ENCODE measurements around the gene HOXD10. TPM values are rescaled to one million over a fixed set of nuclear protein-coding genes. Genes with fewer than 3 reads are reported as not detected.

The HOXD10 gene
- total RNA-seq, 1 donor from 2014 or later: not detected

DNA sequence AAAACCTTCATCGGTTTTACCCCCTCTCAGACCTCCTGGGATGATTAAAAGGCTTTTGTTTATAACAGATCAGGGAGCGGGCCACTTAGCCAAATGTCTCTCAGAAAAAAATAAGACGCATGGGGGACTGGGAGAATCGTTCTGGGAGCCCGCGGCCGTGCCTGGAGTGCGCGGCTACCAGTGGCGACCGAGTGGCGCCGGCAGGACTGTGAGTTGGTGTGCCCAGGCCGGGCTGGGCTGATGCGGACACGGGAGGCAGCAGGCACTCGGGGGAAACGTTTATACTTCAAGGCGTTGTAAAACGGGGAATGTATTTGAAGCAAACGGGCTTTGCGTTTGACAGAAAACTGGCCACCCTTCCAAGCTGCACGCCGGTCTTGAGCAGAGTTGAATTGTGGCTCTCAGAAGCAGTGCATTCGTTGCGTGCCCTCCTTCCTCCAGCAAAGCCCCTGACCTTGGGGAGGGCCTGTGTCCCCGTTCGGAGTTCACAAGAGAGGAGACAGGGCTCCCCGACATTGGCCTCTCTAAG, 4.7 kb upstream of the HOXD10 start:
- no peak overlapping the region for H3K4me3 Mint-ChIP-seq
- no peaks in the 10 kb centered on the region for H3K36me3 Mint-ChIP-seq (ENCODE audit: low read depth)
- ChIA-PET CTCF (no interaction called here), POLR2A (no interaction called here)
- DNase-seq (no peak), ATAC-seq (ENCODE audit: low read depth) (no peak)
- peaks cover 66% of the 10 kb centered on the region for H3K27me3 Mint-ChIP-seq
- no peak for TF ChIP-seq CTCF (IDR thresholded peaks at IDR 0.05)
- intact Hi-C loops (cut with micrococcal nuclease): loop anchor here (2.0 kb wide), 1 partner anchor 27 kb away; no protein-coding TSS in a partner anchor
- H3K9me3 Mint-ChIP-seq: no peaks in the 10 kb centered on the region
- no peak overlapping the region for H3K27ac Mint-ChIP-seq
- H3K4me1 Mint-ChIP-seq: peaks cover 7% of the 10 kb centered on the region

DNA sequence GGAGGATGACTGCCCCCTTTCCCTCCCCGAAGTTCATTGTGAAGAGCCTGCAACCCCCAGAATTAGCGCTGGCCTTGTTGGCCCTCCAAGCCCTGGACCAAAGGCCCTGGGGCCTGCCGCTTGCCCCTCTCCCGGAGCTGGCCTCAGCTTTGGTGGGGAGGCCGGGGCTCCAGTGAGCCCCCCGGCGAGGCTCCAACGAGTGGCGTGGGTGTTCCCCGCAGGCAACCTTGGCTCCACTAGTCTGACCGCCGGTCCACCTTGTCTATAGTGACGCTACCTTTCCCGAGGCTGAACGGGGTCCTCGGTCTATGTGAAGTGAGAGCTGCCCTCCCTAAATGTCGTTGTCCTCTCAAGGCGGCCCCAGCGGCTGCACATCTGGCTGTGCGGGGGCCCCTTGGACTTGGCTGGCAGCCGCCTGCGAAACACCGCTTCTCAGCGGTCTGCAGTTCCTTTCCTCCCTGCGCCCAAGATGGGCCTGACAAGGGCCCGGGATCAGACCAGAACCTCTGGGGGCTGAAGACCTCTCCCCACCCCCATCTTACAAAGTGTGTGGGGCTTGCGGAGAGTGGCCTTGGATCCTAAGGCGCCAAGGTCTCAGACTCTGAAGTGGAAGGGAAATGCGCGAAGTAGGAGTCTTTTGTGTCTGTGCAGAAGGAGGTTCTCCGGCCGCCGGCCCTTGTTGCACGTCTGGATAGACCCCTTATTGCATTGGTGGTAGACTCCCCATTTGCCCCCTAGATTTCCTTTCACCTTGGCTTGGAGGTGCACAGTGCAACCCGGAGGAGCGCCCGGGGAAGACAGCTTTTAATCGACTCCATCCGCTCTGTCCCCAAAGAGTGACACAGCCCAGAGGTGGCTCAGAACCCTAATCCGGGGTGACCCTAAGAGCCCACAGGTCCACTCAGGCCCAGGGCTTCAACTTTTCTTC, 3.9 kb upstream of the HOXD10 start:
- Mint-ChIP-seq H3K36me3 (ENCODE audit: low read depth) (no peaks in the 10 kb centered on the region), H3K4me3 (no peak overlapping the region), H3K27ac (no peak overlapping the region), H3K9me3 (no peaks in the 10 kb centered on the region), H3K27me3 (peaks cover 67% of the 10 kb centered on the region), H3K4me1 (peaks cover 4% of the 10 kb centered on the region)
- no peak for DNase-seq
- no peak for TF ChIP-seq CTCF (IDR thresholded peaks at IDR 0.05)
- CTCF ChIA-PET: no interaction called here
- POLR2A ChIA-PET: no interaction called here
- ATAC-seq (ENCODE audit: low read depth): no peak
- intact Hi-C loops (cut with micrococcal nuclease): no loop called here

DNA sequence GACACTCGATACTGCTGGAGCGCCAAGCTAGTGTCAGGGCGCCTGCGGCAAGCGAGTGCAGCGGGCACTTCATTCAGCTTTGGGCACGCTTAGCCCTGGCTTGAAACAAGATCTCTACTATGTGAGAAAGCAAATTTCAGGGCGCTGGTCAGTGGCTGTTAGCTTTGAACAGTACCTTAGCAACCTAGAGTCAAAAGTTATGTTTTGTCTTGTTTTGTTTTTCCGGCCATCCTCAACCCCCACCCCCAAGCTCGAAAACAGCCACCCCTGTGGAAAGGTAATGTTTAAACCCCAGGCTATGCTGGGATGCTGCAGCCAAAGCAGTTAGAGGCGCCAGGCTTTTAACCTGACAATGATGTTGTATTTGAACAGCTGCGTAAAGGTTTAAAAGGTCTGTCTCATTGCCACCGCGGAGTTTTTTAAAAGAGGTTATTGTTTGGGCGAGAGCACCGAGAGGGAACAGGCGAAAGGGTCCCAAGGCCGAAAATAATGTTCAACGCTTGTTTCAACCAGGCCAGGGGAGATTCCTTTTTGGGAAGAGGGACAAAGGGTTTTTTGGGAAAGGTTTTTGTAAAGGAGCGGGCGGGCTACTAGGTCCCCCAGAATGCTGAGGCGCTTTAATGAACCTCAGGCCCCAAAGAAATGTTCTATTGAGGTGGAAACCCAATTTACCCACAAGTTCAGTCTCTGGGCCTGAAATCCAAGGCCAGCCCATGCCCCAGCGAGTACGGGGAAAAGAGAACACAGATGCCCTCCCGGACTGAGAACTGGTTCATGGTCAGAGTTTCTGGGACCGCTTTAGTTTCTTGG, 2.3 kb upstream of the HOXD10 start:
- H3K4me3 Mint-ChIP-seq: no peak overlapping the region
- no peaks in the 10 kb centered on the region for H3K9me3 Mint-ChIP-seq
- POLR2A ChIA-PET: interaction anchor here (0.5 kb wide), 1 partner anchor 857 kb away, joined by 3 read pairs; no protein-coding TSS in a partner anchor
- CTCF ChIA-PET: no interaction called here
- H3K36me3 Mint-ChIP-seq (ENCODE audit: low read depth): no peaks in the 10 kb centered on the region
- no peak overlapping the region for H3K27ac Mint-ChIP-seq
- TF ChIP-seq CTCF (IDR thresholded peaks at IDR 0.05): no peak
- peaks cover 73% of the 10 kb centered on the region for H3K27me3 Mint-ChIP-seq
- intact Hi-C loops (cut with micrococcal nuclease): no loop called here
- DNase-seq (no peak), ATAC-seq (ENCODE audit: low read depth) (no peak)
- peaks cover 6% of the 10 kb centered on the region for H3K4me1 Mint-ChIP-seq

GRCh38 chr2:176114930-176115625, 1.5 kb upstream of the HOXD10 start:
- Mint-ChIP-seq H3K4me1 (peaks cover 6% of the 10 kb centered on the region), H3K9me3 (no peaks in the 10 kb centered on the region), H3K27ac (no peak overlapping the region), H3K27me3 (peaks cover 74% of the 10 kb centered on the region), H3K4me3 (no peak overlapping the region), H3K36me3 (ENCODE audit: low read depth) (no peaks in the 10 kb centered on the region)
- DNase-seq (no peak), ATAC-seq (ENCODE audit: low read depth) (no peak)
- POLR2A ChIA-PET: interaction anchor here (0.5 kb wide), 1 partner anchor 858 kb away, joined by 3 read pairs; no protein-coding TSS in a partner anchor
- TF ChIP-seq CTCF (IDR thresholded peaks at IDR 0.05): no peak
- intact Hi-C loops (cut with micrococcal nuclease): no loop called here
- CTCF ChIA-PET: no interaction called here
